ENCODE measurements around the gene FCER1G. TPM values are rescaled to one million over a fixed set of nuclear protein-coding genes. Genes with fewer than 3 reads are reported as not detected.

FCER1G gene
- polyA plus RNA-seq, 1 donor from 2014 or later: 3.5 TPM

DNA sequence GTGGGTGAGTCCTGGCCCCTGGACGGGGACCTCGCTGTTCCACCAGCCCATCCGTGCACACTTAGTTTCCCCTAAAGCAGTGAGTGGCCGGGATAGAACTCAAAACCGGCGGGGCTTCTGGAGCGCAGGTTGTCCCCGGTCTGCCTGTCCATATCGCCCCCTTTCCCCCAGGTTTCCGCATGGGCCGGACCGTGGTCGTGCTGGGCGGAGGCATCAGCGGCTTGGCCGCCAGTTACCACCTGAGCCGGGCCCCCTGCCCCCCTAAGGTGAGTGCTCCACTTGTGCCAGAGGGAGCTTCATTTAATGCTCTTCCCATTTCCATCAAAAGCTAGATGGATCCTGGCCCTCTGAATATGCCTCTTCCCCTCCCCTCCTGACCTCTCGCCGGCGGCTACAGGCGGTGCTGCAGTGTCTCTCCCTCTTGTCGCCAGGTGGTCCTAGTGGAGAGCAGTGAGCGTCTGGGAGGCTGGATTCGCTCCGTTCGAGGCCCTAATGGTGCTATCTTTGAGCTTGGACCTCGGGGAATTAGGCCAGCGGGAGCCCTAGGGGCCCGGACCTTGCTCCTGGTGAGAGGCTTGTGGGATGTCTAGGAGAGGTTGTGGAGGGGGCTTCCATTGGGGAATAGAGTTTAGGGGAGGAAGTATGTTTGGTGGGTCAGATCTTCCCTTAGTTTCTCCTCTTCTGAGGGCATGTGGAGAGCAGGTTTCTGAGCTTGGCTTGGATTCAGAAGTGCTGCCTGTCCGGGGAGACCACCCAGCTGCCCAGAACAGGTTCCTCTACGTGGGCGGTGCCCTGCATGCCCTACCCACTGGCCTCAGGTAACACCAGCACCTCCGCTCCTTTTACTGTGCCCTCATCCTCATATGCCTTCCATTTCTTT is 48.2 kb upstream of the FCER1G start:
- H2AFZ ChIP-seq (ENCODE audit: low read depth, low read length): peak overlapping the region; percentile 67
- H3K9ac ChIP-seq (ENCODE audit: low read length): peak overlapping the region; percentile 79
- no peaks in the 10 kb centered on the region for H3K9me3 ChIP-seq (ENCODE audit: low read length)
- H4K20me1 ChIP-seq (ENCODE audit: insufficient read depth): no peaks in the 10 kb centered on the region
- H3K4me3 ChIP-seq (ENCODE audit: low read length): peak overlapping the region; percentile 96
- H3K36me3 ChIP-seq (ENCODE audit: insufficient read depth, low read length): no peaks in the 10 kb centered on the region
- peak overlapping the region; percentile 82 for H3K4me2 ChIP-seq (ENCODE audit: low read length)
- TF ChIP-seq CTCF (IDR thresholded peaks at IDR 0.05; ENCODE audit: poor library complexity, severe bottlenecking): no peak
- no peak for TF ChIP-seq EZH2 (IDR thresholded peaks at IDR 0.05; ENCODE audit: borderline replicate concordance, insufficient read depth, low read length, poor library complexity, severe bottlenecking)
- no peak for TF ChIP-seq SMC3 (conservative IDR thresholded peaks at IDR 0.05; ENCODE audit: poor library complexity)
- no peak for TF ChIP-seq TAF1 (IDR thresholded peaks at IDR 0.05; ENCODE audit: low read depth)
- peak overlapping the region; percentile 84 for H3K27ac ChIP-seq (ENCODE audit: low read length)
- no peaks in the 10 kb centered on the region for H3K27me3 ChIP-seq (ENCODE audit: insufficient read depth, low read depth, low read length)
- no peaks in the 10 kb centered on the region for H3K79me2 ChIP-seq (replicated peaks; ENCODE audit: insufficient read depth, low read length)
- H3K9me2 ChIP-seq (ENCODE audit: insufficient read depth, low read length): no peaks in the 10 kb centered on the region
- no peaks in the 10 kb centered on the region for H3F3A ChIP-seq (ENCODE audit: insufficient read depth, low read length, poor library complexity, severe bottlenecking)

- Histone ChIP-seq H3K36me3 (ENCODE audit: insufficient read depth, low read length) (no peaks in the 10 kb centered on the region), H3K27me3 (ENCODE audit: insufficient read depth, low read depth, low read length) (no peaks in the 10 kb centered on the region), H3K4me2 (ENCODE audit: low read length) (no peak overlapping the region), H3K79me2 (replicated peaks; ENCODE audit: insufficient read depth, low read length) (no peaks in the 10 kb centered on the region), H3F3A (ENCODE audit: insufficient read depth, low read length, poor library complexity, severe bottlenecking) (no peaks in the 10 kb centered on the region), H3K9me3 (ENCODE audit: low read length) (no peaks in the 10 kb centered on the region), H2AFZ (ENCODE audit: low read depth, low read length) (no peak overlapping the region), H3K4me3 (ENCODE audit: low read length) (no peak overlapping the region), H3K27ac (ENCODE audit: low read length) (no peak overlapping the region), H3K9ac (ENCODE audit: low read length) (no peak overlapping the region), H3K9me2 (ENCODE audit: insufficient read depth, low read length) (no peaks in the 10 kb centered on the region), H4K20me1 (ENCODE audit: insufficient read depth) (no peaks in the 10 kb centered on the region)
- TF ChIP-seq POLR2AphosphoS5 (IDR thresholded peaks at IDR 0.05) (no peak), EP300 (conservative IDR thresholded peaks at IDR 0.05; ENCODE audit: poor library complexity, severe bottlenecking) (no peak), EZH2 (IDR thresholded peaks at IDR 0.05; ENCODE audit: borderline replicate concordance, insufficient read depth, low read length, poor library complexity, severe bottlenecking) (no peak), CTCF (IDR thresholded peaks at IDR 0.05; ENCODE audit: poor library complexity, severe bottlenecking) (no peak), SMC3 (conservative IDR thresholded peaks at IDR 0.05; ENCODE audit: poor library complexity) (no peak), MXI1 (conservative IDR thresholded peaks at IDR 0.05; ENCODE audit: poor library complexity, severe bottlenecking) (no peak), TAF1 (IDR thresholded peaks at IDR 0.05; ENCODE audit: low read depth) (no peak), REST (IDR thresholded peaks at IDR 0.05; ENCODE audit: borderline replicate concordance) (no peak), RAD21 (conservative IDR thresholded peaks at IDR 0.05) (no peak)
Measured at GRCh38 chr1:161168906-161169305, 46.2 kb upstream of the FCER1G start.
